Spleen (tissue), 11 donors: Measurements from ENCODE around the gene DNAJC28. TPM values are rescaled to one million over a fixed set of nuclear protein-coding genes. Genes with fewer than 3 reads are reported as not detected.

Experiments used
- DNase-seq: peaks from one replicate; pipeline ENCODE4 v3.0.0-alpha.2; 2020
- H3K27ac ChIP-seq, 8 donors: fragments of 200-600 bp; sonication (generic) in 7 of 8; 1 replicate in 4 of 8; 2 replicates in 4 of 8; pipeline versions ENCODE4 v1.5.0 to v1.8.0; 2016 to 2021; ENCODE audit warnings: inconsistent platforms in 4 of 8, mild to moderate bottlenecking in 4 of 8, moderate library complexity in 1 of 8
- H3K27me3 ChIP-seq, 7 donors: fragments of 200-600 bp; sonication (generic) in 6 of 7; replicated peaks in 1 of 7; 1 replicate in 4 of 7; 2 replicates in 3 of 7; pipeline versions ENCODE4 v1.5.0 to v1.8.0; 2016 to 2021; ENCODE audit warnings: inconsistent platforms in 3 of 7, mild to moderate bottlenecking in 1 of 7
- H3K36me3 ChIP-seq, 6 donors: fragments of 200-600 bp; sonication (generic) in 5 of 6; 1 replicate in 4 of 6; 2 replicates in 2 of 6; pipeline versions ENCODE4 v1.5.0 to v1.8.0; 2016 to 2021; ENCODE audit warnings: inconsistent platforms in 2 of 6
- H3K4me1 ChIP-seq, 6 donors: fragments of 200-600 bp; sonication (generic) in 5 of 6; 1 replicate in 3 of 6; 2 replicates in 3 of 6; pipeline versions ENCODE4 v1.5.0 to v1.8.0; 2016 to 2021; ENCODE audit warnings: inconsistent platforms in 3 of 6
- H3K4me3 ChIP-seq, 8 donors: fragments of 200-600 bp; sonication (generic) in 7 of 8; 1 replicate in 4 of 8; 2 replicates in 4 of 8; pipeline versions ENCODE4 v1.5.0 to v1.8.0; 2016 to 2021; ENCODE audit warnings: inconsistent platforms in 4 of 8, mild to moderate bottlenecking in 4 of 8, moderate library complexity in 2 of 8
- H3K9me3 ChIP-seq, 8 donors: fragments of 200-600 bp; sonication (generic) in 7 of 8; 1 replicate in 4 of 8; 2 replicates in 4 of 8; pipeline versions ENCODE4 v1.5.0 to v1.8.0; 2016 to 2021; ENCODE audit warnings: inconsistent platforms in 4 of 8
- CTCF ChIP-seq, 11 experiments: fragments of 200-600 bp in 7 of 11; fragments of 450-650 bp in 4 of 11; sonication (generic) in 4 of 11; IDR thresholded peaks in 8 of 11; conservative IDR thresholded peaks in 3 of 11; 1 replicate in 7 of 11; 2 replicates in 4 of 11; pipeline versions ENCODE4 v1.4.0 to v1.8.0; 2016 to 2021; ENCODE audit warnings: antibody characterized with exemption in 11 of 11, inconsistent platforms in 4 of 11, mild to moderate bottlenecking in 1 of 11
- POLR2A ChIP-seq, 3 donors: fragments of 450-650 bp; IDR thresholded peaks; one replicate each; pipeline ENCODE4 v1.5.1; 2017; ENCODE audit warnings: antibody characterized with exemption in 3 of 3, mild to moderate bottlenecking in 1 of 3
- POLR2AphosphoS5 ChIP-seq, 3 donors: sonication (generic); formaldehyde crosslinking; IDR thresholded peaks; one replicate each; pipeline ENCODE4 v1.5.1; 2017; ENCODE audit warnings: antibody characterized with exemption in 3 of 3
- WGBS, 5 donors: extraction: QIAGEN DNeasy Blood & Tissue Kit in 3 of 5; methylation state at CpG; one replicate each; pipeline versions ENCODE4 v1.1.5 to v1.1.7; 2013 to 2018; 5-methylcytosine and 5-hydroxymethylcytosine counted together
- intact Hi-C: fragments of 100-400 bp; cut with DNase I; formaldehyde crosslinking; loops from one replicate; pipeline ENCODE4 v1.15.0; 2023; ENCODE audit warnings: low total_unique reads
- polyA plus RNA-seq, 3 donors: library from polyadenylated mRNA; stranded (reverse); fragments of 200-250 nt; gene quantifications; one replicate each; pipeline ENCODE4 v1.2.1, GENCODE V29; 2013
- total RNA-seq, 7 donors: library from RNA; depleted of rRNA in 3 of 7; stranded (reverse); fragments of >200 nt in 3 of 7; fragmentation: NEBNext Ultra II Directional in 4 of 7; extraction: Animal tissue kit (Norgen Biotek cat#: 25700) in 4 of 7; gene quantifications; one replicate each; pipeline versions ENCODE4 v1.1.0 to v1.2.1, GENCODE V29; 2016 to 2021
- donor health status: healthy with polysubstance abuse.
- donor health status: DM: no; HTN: no; CAD: no; lungs with moderate emphysema.
- donor health status: DM: no; HTN: no; CAD: no.
- donor health status: Bipolar disorder and iron deficiency.
- donor health status: healthy.
- donor health status: DM: no; HTN: no; CAD: no.
- donor health status: DM: yes; HTN: yes; CAD: no.

Gene DNAJC28
- total and polyA plus RNA-seq, 10 donors, result 0.42 to 4.6 (median 1.4) TPM

DNA sequence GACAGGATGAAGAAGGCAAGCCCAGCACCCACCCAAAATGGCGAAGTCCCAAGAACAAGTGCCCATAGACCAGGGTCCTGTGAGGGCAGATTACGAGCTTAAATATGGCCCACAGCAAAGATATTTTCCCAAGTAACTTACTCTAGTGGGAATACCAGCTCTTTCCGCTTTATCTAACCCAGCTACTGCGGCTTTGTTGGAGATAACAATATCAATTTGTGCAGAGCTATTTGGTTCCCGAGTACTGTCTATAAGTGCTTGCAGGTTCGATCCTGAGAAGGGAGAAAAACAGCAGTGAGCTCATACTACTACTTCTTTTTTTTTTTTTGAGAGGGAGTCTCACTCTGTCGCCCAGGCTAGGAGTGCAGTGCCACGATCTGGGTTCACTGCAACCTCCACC lies 14.3 kb upstream of the DNAJC28 start:
- Histone ChIP-seq H3K4me3 (no peak overlapping the region), H3K27ac (no peak overlapping the region), H3K36me3 (peaks cover 3 to 99% (median 45%) of the 10 kb centered on the region in 6 donors), H3K27me3 (no peaks in the 10 kb centered on the region), H3K4me1 (no peaks in the 10 kb centered on the region), H3K9me3 (no peaks in the 10 kb centered on the region)
- 94 to 98% (median 96%) methylated on average over 8 of the region's 8 CpGs for whole genome bisulfite sequencing, 5 donors
- no peak for TF ChIP-seq CTCF (IDR thresholded peaks at IDR 0.05 in 8 of 11, conservative IDR thresholded peaks at IDR 0.05 in 3 of 11)
- TF ChIP-seq POLR2A (IDR thresholded peaks at IDR 0.05), result no peak
- no peak for TF ChIP-seq POLR2AphosphoS5 (IDR thresholded peaks at IDR 0.05)
- DNase-seq, result no peak
- intact Hi-C loops, result no loop called here

DNA sequence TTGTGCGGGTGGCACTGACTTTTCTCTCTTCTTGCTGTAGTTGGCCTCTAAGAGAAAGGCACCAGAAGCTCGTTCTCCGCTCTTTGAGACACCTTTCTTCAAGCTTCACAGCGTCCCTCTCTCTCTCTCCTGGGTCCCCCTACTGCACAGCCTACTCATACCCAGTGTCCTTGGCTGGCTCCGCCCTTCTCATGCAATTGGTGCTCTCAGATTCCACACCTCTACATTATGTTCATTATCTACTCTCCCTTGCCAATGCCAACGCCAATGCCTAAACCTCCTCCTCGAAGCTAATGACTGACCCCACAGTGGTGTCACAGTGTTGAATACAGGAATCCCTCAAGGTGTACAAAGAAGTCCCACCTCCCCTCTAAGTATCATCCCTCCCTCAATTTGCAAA lies 4.8 kb upstream of the DNAJC28 start:
- Histone ChIP-seq H3K4me3 (no peak overlapping the region), H3K27me3 (no peaks in the 10 kb centered on the region), H3K9me3 (no peaks in the 10 kb centered on the region), H3K4me1 (peaks cover 0 to 12% (median 8%) of the 10 kb centered on the region in 6 donors), H3K27ac (no peak overlapping the region), H3K36me3 (peaks cover 0 to 4% (median 0%) of the 10 kb centered on the region in 6 donors)
- intact Hi-C loops, result no loop called here
- WGBS, 5 donors, result 73 to 81% (median 73%) methylated on average over 7 of the region's 7 CpGs
- TF ChIP-seq POLR2AphosphoS5 (IDR thresholded peaks at IDR 0.05) (no peak), POLR2A (IDR thresholded peaks at IDR 0.05) (no peak), CTCF (IDR thresholded peaks at IDR 0.05 in 8 of 11, conservative IDR thresholded peaks at IDR 0.05 in 3 of 11) (no peak)
- no peak for DNase-seq

- Histone ChIP-seq H3K27ac (no peak overlapping the region), H3K36me3 (no peaks in the 10 kb centered on the region), H3K4me1 (peaks cover 3 to 17% (median 13%) of the 10 kb centered on the region in 6 donors), H3K4me3 (no peak overlapping the region), H3K27me3 (no peaks in the 10 kb centered on the region), H3K9me3 (no peaks in the 10 kb centered on the region)
- no peak for TF ChIP-seq CTCF (IDR thresholded peaks at IDR 0.05 in 8 of 11, conservative IDR thresholded peaks at IDR 0.05 in 3 of 11)
- TF ChIP-seq POLR2A (IDR thresholded peaks at IDR 0.05), result no peak
- no peak for TF ChIP-seq POLR2AphosphoS5 (IDR thresholded peaks at IDR 0.05)
- intact Hi-C loops, result no loop called here
- 55 to 67% (median 57%) methylated on average over 4 of the region's 4 CpGs for WGBS, 5 donors
- DNase-seq, result no peak
Measured at GRCh38 chr21:33495743-33496142, 4.2 kb upstream of the DNAJC28 start.

GRCh38 chr21:33493756-33494155 lies 2.2 kb upstream of the DNAJC28 start:
- no peak for DNase-seq
- TF ChIP-seq CTCF (IDR thresholded peaks at IDR 0.05 in 8 of 11, conservative IDR thresholded peaks at IDR 0.05 in 3 of 11) (no peak), POLR2AphosphoS5 (IDR thresholded peaks at IDR 0.05) (no peak), POLR2A (IDR thresholded peaks at IDR 0.05) (no peak)
- intact Hi-C loops, result no loop called here

More at GRCh38 chr21:33493756-33494155, 2.2 kb upstream of the DNAJC28 start:
- H3K27ac ChIP-seq, result no peak overlapping the region
- 46 to 78% (median 58%) methylated on average over 3 of the region's 3 CpGs for WGBS, 5 donors
- no peaks in the 10 kb centered on the region for H3K9me3 ChIP-seq
- no peak overlapping the region for H3K4me3 ChIP-seq
- no peaks in the 10 kb centered on the region for H3K27me3 ChIP-seq
- H3K36me3 ChIP-seq, result no peaks in the 10 kb centered on the region
- peaks cover 5 to 20% (median 17%) of the 10 kb centered on the region in 6 donors for H3K4me1 ChIP-seq
